ENCODE measurements around the gene MDH1B. TPM values are rescaled to one million over a fixed set of nuclear protein-coding genes. Genes with fewer than 3 reads are reported as not detected.
"Not testable (repeated sequence)": the region's sequence is repeated elsewhere in the genome, so short reads cannot be mapped to it uniquely, and the experiment has no call there.

The MDH1B gene
- 10 to 100 TPM in 3 of 4 donors, 1 to 10 TPM in 1; 1.4 to 16.6 (median 13.6) TPM for polyA plus RNA-seq (ENCODE audit: insufficient read length in 4 of 4)

DNA sequence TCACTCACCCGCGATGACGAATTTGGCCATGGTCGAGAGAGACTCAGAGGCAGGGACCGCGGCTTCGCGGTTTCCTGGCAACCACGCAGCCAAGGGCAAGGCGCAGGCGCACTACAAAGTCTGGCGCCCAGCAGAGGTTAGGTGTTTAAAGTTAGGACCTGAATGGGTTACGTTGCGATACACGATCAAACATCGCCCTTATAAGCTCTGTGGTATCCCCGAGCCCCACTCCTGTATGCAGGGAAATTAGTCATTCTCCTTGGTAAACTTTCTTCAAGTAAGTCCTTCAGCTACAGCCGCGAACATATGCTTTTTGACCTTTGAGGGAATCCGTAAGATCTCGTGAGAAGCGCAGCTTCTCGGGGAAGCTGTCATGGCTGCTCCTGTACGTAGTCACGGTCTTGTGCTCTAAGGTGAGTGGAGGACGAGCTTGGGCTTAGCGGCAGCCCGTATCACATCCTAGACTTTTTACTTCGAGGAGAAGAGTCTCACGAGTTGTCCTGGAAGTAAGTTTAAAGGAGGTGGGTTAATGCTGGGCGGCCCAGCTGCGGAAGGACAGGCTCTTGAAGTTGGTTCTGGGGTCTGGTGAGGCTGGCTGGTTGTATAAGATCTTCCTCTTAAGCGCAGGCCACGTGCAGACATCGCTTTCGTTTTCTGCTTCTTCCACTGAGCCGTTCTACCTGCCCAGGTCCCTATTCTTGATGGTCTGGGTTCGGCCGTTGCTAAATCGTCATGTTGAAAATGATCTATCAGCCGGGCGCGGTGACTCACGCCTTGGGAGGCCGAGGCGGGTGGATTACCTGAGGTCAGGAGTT, at the start of gene MDH1B, which contains the start of gene FASTKD2:
TSS of gene MDH1B (minus strand) at position 87 of the 815 bp plus-strand sequence. CDS start at position 30, 57 bp downstream.
TSS of gene FASTKD2 (plus strand) at position 365 of the 815 bp plus-strand sequence. CDS start 1,088 bp downstream, outside the sequence.
- peak; percentile 90 to 96 (median 91) for DNase-seq (ENCODE audit: low read depth in 4 of 4, low spot score in 3 of 4)

DNA sequence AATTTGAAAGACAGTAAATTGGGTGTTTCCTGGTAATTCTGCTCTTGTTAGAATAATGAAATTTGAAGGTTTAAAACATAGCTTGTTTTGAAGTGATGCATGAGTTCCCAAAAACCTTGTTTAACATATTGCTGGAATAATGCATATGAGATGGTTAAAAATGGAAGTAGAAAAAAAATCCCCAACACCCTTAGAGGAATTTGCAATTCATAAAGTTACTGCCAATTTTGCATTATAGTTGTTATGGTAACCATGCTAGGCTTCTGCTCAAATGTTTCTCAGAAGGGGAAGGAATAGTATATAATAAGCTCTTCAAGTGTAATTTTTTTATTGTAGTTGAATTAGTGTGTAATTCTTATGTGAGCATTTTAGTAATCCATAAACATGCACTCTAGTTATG, 49.4 kb upstream of the MDH1B start:
- no peak for DNase-seq (ENCODE audit: low read depth in 4 of 4, low spot score in 3 of 4)

DNA sequence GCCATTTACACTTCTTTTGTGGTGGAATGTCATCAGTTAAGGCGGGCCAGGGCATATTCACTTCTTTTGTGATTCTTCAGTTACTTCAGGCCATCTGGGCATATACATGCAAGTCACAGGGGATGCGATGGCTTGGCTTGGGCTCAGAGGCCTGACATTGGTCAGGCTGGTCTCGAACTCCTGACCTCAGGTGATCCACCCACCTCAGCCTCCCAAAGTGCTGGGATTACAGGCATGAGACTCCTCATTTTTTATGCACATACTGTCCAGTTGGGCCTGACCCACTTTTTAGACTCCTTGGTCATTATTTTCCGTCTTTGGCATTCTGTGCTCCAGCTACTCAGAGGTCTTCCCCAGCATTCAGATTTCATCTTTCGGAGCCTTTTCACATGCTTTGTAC, 47.3 kb upstream of the MDH1B start:
- not testable (repeated sequence) for DNase-seq (ENCODE audit: low read depth in 4 of 4, low spot score in 3 of 4)

DNA sequence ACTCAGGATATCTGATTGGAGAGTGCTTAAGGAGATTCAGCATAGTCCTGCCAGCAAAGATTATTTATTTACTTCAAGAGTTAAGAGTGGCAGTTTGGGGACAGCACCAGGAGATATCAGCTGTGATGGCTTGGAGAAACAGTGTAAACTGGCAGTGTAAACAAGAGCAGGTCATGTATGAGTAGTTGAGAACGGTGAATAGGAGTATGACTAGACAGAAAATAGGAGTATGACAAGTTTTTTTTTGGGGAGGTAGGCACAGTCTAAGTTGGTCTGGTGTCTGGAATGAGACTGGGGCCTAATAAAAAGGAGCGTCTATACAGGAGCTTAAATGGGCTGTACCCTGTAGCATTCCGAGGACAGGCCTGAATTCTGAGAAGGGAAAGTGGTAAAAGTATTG, 42.5 kb upstream of the MDH1B start:
- DNase-seq (ENCODE audit: low read depth in 4 of 4, low spot score in 3 of 4), result not testable (repeated sequence)

DNA sequence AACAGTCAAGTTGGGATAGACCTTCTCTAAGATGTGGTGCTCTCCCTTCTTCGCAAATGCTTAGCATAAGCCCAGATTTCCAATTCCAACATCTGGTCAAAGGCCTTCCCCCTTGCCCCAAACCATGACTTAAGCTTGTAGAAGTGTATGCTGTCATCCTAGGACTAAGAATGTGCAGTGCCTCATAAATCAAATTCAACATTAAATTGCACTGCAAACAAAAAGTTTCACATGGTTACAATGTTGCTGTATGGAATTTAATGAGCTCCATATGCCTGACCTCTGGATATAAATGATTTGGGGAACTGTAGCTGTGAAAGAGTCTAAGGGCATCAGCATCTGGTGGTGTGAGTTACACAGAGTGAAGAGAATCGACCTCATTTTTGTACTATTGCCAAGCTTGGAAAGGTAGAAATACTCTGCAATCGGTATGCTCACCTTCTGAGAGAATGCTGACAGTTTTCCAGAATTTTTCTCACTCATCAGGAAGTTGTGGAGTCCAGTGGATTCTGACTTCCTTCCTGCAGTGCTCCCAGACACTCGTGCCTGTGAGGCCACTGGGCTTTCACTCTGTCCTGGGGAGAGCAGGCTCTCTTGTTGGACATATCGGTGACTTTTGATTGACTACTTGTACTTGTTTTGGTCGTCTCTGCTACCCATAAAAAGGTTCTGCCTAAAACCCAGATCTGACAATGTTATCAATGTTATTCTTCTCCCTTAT, 40.9 kb upstream of the MDH1B start:
- no peak for DNase-seq (ENCODE audit: low read depth in 4 of 4, low spot score in 3 of 4)

DNA sequence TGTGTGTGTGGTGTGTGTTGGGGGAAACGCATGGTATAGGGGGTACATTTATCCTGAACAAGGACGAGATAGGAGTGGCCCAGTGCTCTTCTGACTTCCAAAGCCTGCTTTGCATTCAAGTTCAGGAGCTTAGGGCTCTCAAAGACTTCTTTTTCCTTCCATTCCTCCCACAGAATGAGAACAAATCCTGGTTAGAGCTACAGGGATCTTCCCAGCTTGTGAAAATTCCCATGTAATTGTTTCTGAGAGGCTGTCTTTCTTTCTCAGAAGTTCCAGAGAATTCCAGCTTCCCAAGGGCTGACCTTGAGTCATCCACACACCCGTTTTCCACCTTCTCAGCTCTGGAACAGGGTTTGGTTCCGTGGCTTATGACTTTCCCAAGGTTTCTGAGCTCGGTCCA, 39.2 kb upstream of the MDH1B start:
- no peak for DNase-seq (ENCODE audit: low read depth in 4 of 4, low spot score in 3 of 4)

DNA sequence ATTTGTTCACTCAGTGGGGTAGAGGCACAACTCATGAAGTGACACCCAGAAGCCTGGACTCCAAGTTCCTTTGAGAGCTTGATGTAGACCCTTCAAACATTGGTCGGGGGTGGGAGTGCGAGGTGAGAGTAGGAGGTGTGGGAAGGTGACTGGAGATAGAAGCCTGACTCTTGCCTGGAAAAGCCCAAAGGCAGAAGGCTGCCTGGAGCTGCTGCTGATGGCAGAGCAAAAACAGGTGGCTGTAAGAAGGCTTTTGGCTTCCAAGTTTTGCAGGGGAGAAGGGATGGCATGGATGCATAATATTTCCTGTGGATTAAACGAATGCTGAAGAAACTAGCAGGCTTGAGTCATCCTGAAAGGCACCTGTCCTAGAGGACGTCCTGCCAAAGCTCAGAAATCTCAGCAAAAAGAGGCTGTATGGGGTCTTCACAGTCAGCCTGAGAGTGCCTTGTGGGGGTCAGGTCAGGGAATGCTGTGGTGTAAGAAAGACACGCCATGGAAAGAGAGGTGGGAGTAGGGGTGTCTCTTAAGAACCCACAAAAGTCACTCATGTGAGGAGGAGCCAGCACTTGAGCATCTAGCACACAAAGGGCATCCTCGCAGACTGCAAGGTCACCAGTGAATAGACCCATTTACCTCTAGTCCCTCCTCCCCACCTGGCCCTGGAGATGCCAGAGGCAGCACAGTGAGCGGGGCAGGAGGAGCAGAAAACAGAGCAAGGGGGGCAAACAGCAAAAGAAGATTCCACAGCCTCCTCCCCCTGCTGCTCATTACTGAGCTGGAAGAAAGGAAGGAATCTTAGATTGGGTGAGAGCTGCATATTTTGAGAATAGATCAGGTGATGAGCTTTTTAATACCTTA, 37.8 kb upstream of the MDH1B start:
- DNase-seq (ENCODE audit: low read depth in 4 of 4, low spot score in 3 of 4), result no peak

DNA sequence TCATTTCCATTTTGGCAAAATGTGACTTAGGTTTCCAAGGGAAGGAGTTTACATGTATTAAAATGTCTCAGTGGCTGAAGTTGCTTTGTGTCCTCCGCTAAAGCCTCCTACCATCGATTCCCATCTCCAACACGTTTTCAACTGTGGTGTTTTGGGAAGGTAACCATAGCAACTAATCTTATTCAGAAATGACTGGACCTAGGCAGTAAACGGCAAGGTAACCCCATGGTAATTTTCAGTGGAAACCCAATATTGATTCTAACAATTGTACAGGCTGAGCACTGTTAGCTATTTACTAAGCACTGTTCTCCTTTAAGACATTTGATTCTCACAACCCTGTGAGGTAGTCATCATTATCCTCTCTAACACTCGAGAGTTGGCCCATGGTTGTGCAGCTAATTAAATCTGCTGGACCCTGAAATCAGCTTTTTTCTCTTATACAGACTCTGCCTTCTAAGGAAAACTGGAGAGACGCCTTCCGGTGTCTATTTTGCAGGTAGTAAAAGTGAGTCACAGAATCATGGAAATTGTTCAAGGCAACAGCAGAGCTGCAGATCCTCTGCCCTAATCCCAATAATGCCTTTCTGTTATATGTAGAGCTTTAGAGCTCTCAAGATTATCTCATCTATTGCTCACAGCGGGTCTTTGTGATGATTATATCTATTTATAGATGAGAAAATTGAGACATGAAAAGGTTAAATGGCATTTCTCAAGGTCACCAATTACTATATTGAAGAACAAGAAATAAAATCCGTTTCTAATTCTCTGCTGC, 36.5 kb upstream of the MDH1B start:
- DNase-seq (ENCODE audit: low read depth in 4 of 4, low spot score in 3 of 4), result no peak

DNA sequence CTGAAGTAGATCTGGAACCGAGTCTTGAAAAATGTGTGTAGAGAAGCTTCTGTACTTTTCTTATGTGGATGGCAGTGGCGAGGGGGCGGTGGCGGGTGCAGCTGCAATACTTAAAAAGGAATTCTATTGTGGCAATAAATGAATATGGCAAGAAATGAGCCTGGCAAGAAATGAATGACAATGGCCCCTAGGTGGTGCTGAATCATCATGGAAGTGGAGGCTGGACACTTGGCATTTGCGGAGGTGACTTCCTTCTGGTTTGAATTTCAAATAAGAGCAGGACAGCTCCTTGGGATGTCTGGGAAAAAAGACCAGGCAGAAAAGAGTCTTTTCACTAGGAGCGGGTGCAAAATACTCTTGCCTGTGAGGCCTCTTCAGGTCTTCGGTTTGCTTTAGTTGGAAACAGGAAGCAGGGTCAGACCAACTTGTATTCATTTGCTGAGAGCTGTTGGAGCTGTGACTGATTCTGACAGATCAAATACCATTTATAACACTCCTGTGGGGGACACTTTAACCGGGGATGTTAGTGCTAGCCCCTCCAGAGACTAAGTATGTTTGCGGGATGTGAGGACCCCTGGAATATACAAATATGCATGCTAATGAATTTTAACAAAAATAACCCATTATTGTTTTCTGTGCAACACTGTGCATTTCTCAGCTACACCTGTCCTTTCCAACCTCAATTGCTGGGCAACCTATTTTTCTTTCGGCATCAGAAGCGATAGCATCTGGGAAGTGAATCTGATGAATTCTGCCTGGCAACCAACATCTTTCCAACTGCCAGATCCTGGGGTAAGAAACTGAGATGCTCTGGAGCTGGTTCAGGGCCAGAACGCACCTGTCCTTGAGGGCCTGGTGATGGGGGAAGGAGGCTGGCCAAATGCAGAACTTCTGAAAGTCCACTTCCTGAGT, 35.6 kb upstream of the MDH1B start:
- peak; percentile 41 to 53 (median 46) for DNase-seq (ENCODE audit: low read depth in 4 of 4, low spot score in 3 of 4)

DNA sequence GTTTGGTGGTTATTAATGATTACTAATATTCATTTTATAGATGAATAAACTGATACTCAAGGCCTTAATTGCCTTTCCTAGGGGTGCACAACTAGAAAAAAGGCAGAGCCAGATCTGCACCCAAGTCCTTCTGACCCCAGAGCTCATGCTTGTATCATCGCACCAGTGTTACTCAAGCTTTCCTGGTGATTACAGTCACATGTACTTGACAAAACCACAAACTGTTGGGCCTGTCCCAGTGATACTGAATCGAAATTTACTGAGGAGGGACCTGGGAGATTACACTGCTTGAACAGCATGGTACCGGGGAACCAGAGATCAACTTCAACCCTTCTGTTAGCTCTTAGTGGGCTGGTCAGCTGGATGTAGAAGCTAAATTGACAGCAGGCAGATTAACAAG, 34.0 kb upstream of the MDH1B start:
- no peak for DNase-seq (ENCODE audit: low read depth in 4 of 4, low spot score in 3 of 4)

DNA sequence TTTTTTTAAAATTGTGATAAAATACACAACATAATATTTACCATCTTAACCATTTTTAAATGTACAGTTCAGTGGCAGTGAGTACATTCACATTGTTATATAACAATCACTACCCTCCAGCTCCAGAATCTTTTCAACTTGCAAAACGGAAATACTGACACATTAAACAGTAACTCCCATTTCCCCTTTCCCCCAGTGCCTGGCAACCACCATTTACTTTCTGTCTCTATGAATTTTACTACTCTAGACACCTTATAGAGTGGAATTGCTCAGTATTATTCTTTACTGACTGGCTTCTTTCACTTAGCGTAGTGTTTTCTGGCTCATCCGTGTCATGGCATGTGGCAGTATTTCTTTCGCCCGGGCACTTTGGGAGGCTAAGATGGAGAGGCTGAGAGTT, 32.9 kb upstream of the MDH1B start:
- no peak for DNase-seq (ENCODE audit: low read depth in 4 of 4, low spot score in 3 of 4)

DNA sequence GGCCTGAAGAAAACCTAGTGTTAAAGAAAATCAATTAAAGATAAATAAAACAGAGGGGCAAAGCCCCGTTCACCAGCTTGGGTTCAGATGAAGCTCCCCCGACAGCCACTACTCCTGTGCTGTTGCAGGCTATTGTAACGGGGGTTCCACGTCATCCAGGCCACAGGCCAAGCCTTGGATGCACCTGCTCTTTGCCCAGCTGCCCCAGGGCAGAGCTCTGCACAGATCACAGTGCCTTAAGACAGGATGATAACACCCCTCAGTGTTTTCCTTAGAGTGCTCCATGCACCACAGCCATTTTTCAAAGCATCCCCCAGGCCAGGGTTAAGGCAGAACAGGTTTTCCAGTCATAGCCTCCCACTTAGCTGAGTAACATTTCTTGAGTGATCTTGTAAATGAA, 32.2 kb upstream of the MDH1B start:
- DNase-seq (ENCODE audit: low read depth in 4 of 4, low spot score in 3 of 4), result no peak

DNA sequence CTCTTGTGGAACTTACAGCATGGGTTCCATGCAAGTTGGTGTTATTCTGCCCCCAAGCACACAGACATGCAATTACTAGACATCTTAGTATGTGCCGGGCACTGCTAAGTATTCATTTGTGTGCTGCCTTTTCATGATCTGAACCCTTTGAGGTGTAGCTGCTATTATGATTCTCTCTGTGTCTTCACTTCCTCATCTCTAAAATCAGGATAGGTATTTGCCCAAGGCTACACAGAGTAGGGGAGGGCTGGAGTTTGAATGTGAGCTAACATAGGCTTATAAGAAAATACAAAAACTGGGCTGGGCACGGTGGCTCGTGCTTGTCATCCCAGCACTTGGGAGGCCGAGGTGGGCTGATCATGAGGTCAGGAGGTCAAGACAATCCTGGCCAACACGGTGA, 27.5 kb upstream of the MDH1B start:
- no peak for DNase-seq (ENCODE audit: low read depth in 4 of 4, low spot score in 3 of 4)

DNA sequence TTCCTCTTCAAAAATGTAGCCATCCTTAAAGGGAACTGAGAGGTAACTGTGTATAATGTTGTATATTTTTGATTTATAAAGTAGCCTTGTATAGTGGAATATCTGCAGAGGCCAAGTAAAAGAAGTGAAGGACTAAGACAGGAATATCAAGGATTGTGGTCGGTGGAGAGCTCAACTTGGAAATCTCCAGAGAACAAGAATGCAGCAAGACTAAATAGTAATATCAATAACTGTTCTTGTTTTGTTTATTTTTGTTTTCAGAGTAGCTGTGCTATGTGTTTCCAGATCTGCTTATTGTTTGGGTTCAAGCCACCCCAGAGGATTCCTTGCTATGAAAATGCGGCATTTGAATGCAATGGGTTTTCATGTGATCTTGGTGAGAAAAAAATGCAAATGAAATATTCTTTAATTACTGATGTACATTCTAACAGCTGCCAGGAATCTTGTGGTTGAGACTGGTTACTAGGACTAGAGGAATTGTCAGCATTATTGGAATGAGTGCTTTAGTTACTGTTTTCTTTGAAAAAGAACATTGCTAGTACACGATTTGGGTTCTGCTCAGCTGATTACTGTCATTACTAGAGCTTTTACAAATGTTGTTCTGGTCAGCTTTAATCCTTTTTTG, 25.3 kb upstream of the MDH1B start:
- no peak for DNase-seq (ENCODE audit: low read depth in 4 of 4, low spot score in 3 of 4)

DNA sequence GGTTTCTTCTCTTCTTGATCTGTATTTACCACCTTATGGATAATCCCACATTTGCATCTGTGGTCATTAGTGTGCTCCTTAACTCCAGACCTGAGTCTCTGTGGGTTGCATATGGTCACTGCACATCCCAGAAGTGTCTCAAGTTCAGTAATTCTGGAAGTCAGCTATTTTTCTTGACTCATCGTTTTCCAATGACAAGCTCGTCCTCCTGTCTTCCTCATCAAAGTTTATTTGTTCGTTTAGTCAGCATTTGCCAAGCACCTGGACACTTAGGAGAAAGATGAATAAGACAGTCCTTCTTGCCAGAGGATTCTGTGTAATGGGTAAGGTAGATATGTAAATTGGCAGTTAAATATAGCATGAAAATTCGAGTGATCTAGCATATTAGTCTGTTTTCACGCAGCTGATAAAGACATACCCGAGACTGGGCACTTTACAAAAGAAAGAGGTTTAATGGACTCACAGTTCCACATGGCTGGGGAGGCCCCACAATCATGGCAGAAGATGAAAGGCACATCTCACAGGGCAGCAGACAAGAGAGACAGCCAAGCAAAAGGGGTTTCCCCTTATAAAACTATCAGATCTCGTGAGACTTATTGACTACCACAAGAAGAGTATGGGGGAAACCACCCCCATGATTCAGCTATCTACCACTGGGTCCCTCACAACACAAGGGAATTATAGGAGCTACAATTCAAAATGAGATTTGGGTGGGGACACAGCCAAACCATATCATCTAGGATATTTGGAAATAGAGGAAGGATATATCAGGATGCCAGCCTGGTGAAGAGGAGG, 19.6 kb upstream of the MDH1B start:
- no peak for DNase-seq (ENCODE audit: low read depth in 4 of 4, low spot score in 3 of 4)

DNA sequence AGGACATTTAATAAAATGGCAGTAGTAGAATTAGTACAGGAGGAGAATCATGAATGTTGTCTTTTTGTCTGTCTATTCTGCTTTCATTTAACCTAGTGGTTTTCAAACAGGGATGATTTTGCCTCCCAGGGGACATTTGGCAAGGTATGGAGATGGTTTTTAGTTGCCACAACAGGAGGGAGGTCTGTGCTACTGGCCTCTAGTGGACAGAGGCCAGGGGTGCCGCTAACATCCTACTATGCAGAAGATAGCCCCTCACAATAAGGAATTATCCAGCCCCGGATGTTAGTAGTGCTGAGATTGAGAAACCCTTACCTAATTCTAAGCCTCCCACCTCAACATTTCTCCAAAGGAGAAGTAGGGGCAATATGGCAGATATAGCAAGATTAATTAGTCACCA, 18.6 kb upstream of the MDH1B start:
- DNase-seq (ENCODE audit: low read depth in 4 of 4, low spot score in 3 of 4), result no peak

DNA sequence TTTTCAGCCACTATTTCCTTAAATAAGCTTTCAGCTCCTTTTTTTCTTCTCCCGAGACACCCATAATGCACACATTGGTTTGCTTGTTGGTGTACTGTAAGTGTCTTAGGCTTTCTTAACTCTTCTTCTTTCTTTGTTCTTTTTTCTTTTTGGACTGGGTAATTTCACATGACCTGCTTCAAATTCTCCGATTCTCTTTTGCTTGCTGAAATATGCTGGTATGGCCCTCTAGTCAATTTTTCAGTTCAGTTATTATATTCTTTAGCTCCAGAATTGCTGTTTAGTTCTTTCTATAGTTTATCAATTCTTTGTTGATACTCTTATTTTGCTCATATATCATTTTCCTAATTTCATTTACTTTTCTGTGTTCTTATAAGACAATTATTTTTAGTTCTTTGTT, 15.5 kb upstream of the MDH1B start:
- no peak for DNase-seq (ENCODE audit: low read depth in 4 of 4, low spot score in 3 of 4)

DNA sequence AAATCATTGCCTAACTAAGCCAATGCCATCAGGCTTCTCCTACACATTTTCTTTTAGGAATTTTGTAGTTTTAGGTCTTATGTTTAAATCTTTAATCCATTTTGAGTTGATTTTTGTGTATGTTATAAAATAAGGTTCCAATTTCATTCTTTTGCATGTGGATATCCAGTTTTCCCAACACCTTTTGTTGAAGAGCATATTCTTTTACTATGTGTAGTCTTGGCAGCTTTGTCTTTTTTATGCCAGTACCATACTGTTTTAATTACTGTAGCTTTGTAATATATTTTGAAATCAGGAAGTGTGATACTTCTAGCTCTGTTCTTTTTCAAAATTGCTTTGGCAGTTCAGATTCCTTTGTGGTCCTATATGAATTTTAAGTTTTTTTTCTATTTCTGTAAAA, 11.3 kb upstream of the MDH1B start:
- DNase-seq (ENCODE audit: low read depth in 4 of 4, low spot score in 3 of 4), result no peak
